H1 (cell line): Measurements from ENCODE around the gene CFAP92. TPM values are rescaled to one million over a fixed set of nuclear protein-coding genes. Genes with fewer than 3 reads are reported as not detected.

Experiments used
- ATF2 ChIP-seq: IDR thresholded peaks from 2 replicates; pipeline ENCODE4 v1.6.1; 2012; ENCODE audit warnings: low read length, inconsistent platforms
- CBX8 ChIP-seq: fragments of 300-800, 300-1000 bp; sonication (generic); IDR thresholded peaks from 2 replicates; pipeline ENCODE4 v1.7.1; 2016; ENCODE audit warnings: low read depth, low read length, borderline replicate concordance
- CREB1 ChIP-seq: IDR thresholded peaks from 2 replicates; pipeline ENCODE4 v1.6.1; 2012; ENCODE audit warnings: inconsistent platforms
- POLR2A ChIP-seq, 2 experiments: IDR thresholded peaks; 1 replicate in 1 of 2; 2 replicates in 1 of 2; pipeline ENCODE4 v1.6.1; 2011; ENCODE audit warnings: low read depth in 2 of 2, low read length in 2 of 2, mild to moderate bottlenecking in 2 of 2; ENCODE audit errors: control extremely low read depth in 1 of 2
- RBBP5 ChIP-seq: IDR thresholded peaks from 2 replicates; pipeline ENCODE4 v1.7.1; 2012; ENCODE audit warnings: low read depth, mild to moderate bottlenecking, inconsistent platforms, low read length, moderate library complexity, borderline replicate concordance
- SIN3A ChIP-seq, 2 experiments: IDR thresholded peaks in 1 of 2; conservative IDR thresholded peaks in 1 of 2; 2 replicates each; pipeline ENCODE4 v1.6.1; 2011 to 2012; ENCODE audit warnings: low read length in 2 of 2, improper control_type of control experiment in 1 of 2, low read depth in 1 of 2, mild to moderate bottlenecking in 1 of 2
- polyA plus RNA-seq, 7 experiments: library from polyadenylated mRNA; depleted of rRNA in 3 of 7; stranded (reverse) in 5 of 7; unstranded in 2 of 7; fragments of >200 nt in 5 of 7; fragments of 200-250 nt in 2 of 7; gene quantifications; 1 replicate in 5 of 7; 2 replicates in 1 of 7; 4 replicates in 1 of 7; pipeline versions ENCODE4 v1.2.1 to v1.2.3, GENCODE V29; 2011 to 2013; ENCODE audit warnings: missing spikeins in 2 of 7, mixed read lengths in 2 of 7
- total RNA-seq: library from RNA; stranded (reverse); fragmentation: NEBNext Ultra II Directional; extraction: Animal tissue kit (Norgen Biotek cat#: 25700); gene quantifications from 2 replicates; pipeline ENCODE4 v1.2.1, GENCODE V29; 2021

Gene CFAP92
- total and polyA plus RNA-seq, 2 of the 8 experiments (the other 6 are each of a cell fraction or from before 2014, with no cell fraction given), result 0.77 to 2.0 TPM

GRCh38 chr3:128945041-128945877 is 48.6 kb downstream of the CFAP92 start (continued):
- no peak for TF ChIP-seq ATF2
- no peak for TF ChIP-seq CREB1
- TF ChIP-seq RBBP5, result no peak
- no peak for TF ChIP-seq SIN3A (conservative IDR thresholded peaks at IDR 0.05 in 1 of 2, IDR thresholded peaks at IDR 0.05 in 1 of 2; ENCODE audit: low read depth in 1 of 2, low read length in 2 of 2)
- TF ChIP-seq POLR2A (IDR thresholded peaks at IDR 0.05; ENCODE audit: control extremely low read depth in 1 of 2, low read depth in 2 of 2, low read length in 2 of 2), result no peak
- TF ChIP-seq CBX8, result no peak
